ENCODE results near the gene BTBD2. TPM values are rescaled to one million over a fixed set of nuclear protein-coding genes. Genes with fewer than 3 reads are reported as not detected.

The BTBD2 gene
- total and polyA plus RNA-seq, 2 donors (not counting 1 experiment from before 2014, with no cell fraction given): 75.2 to 85.6 TPM

DNA sequence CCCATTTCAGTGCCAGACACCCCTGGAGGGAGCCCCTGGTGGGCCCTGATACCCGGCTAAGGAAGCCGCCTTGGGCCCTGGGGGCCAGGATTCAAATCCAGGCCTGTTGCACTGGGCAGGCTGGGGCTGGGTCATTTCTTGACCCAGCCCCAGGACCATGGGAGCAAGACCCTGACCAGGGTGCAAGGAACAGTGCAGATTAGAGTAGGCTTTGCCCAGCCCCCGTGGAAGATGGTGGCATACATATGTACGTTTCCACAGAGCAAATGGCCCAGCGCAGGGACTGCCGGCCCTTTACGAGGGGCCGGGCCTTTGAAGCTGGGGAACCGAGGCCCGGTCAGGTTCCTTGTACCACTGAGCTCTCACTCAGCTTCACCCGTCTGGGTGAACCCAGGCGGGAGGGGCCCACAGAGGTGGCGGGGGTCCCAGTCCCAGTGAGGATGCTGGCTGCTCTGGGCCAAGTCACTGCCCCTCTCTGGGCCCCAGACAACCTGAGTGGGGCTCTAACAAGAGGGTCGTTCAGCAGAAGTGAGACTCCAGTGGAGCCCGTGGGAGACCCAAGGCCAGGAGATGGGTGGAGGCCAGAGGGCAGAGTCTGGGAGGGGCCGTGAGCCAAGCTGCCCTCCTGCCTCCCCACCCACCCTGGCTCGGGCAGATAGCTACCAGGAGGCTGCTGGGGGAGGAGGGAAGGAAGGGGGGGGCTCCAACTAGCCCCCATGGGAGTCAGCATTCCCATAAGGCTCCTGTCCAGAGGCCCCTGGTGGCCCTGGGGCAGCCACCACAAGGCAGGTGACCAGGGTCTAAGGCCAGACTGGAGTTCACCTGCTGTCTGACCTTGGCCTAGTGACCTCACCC lies 32.8 kb upstream of the BTBD2 start:
- peaks cover 69% of the 10 kb centered on the region for H3K4me1 Mint-ChIP-seq
- no peaks in the 10 kb centered on the region for H3K9me3 Mint-ChIP-seq (ENCODE audit: insufficient read depth)
- H3K4me3 Mint-ChIP-seq: peak overlapping the region; percentile 99
- POLR2A ChIA-PET: interaction anchor here (0.6 to 8.2 kb wide), 8 partner anchors 8 to 144 kb away, joined by 3 to 111 read pairs (median 4); partner anchors contain the start of genes ADAT3, IZUMO4, MOB3A and SCAMP4
- H3K27me3 Mint-ChIP-seq: no peaks in the 10 kb centered on the region
- peak overlapping the region; percentile 92 to 98 for H3K27ac ChIP-seq (ENCODE audit: low read length in 2 of 2)
- H3K9me3 ChIP-seq (ENCODE audit: control extremely low read depth in 1 of 3, control insufficient read depth in 2 of 3, insufficient read depth in 1 of 3, low read length in 2 of 3): no peaks in the 10 kb centered on the region
- no peak for ATAC-seq (ENCODE audit: low read depth)
- peak overlapping the region; percentile 72 for H3K27ac Mint-ChIP-seq
- peaks cover 75% of the 10 kb centered on the region for H4K20me1 ChIP-seq (ENCODE audit: control insufficient read depth, insufficient read depth, low read length, poor library complexity, severe bottlenecking)
- H3K9ac ChIP-seq (ENCODE audit: low read length): peak overlapping the region; percentile 78
- CTCF ChIA-PET: interaction anchor here (1.2 to 2.0 kb wide), 3 partner anchors 39 to 49 kb away, joined by 3 to 10 read pairs (median 4); partner anchors contain the start of gene IZUMO4
- peaks cover 74% of the 10 kb centered on the region for H3K79me2 ChIP-seq (ENCODE audit: control insufficient read depth, insufficient read depth, low read length)
- intact Hi-C loops (cut with micrococcal nuclease): no loop called here
- no peak for DNase-seq
- peak overlapping the region; percentile 92 for H3K4me2 ChIP-seq (replicated peaks; ENCODE audit: low read depth, low read length, poor library complexity, severe bottlenecking)
- TF ChIP-seq, protein P1, sequence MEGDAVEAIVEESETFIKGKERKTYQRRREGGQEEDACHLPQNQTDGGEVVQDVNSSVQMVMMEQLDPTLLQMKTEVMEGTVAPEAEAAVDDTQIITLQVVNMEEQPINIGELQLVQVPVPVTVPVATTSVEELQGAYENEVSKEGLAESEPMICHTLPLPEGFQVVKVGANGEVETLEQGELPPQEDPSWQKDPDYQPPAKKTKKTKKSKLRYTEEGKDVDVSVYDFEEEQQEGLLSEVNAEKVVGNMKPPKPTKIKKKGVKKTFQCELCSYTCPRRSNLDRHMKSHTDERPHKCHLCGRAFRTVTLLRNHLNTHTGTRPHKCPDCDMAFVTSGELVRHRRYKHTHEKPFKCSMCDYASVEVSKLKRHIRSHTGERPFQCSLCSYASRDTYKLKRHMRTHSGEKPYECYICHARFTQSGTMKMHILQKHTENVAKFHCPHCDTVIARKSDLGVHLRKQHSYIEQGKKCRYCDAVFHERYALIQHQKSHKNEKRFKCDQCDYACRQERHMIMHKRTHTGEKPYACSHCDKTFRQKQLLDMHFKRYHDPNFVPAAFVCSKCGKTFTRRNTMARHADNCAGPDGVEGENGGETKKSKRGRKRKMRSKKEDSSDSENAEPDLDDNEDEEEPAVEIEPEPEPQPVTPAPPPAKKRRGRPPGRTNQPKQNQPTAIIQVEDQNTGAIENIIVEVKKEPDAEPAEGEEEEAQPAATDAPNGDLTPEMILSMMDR (IDR thresholded peaks at IDR 0.05): no peak
- TF ChIP-seq EZH2 (IDR thresholded peaks at IDR 0.05; ENCODE audit: borderline replicate concordance, insufficient read depth, low read depth, low read length, poor library complexity, severe bottlenecking): no peak
- 81% methylated on average over 14 of the region's 17 CpGs for WGBS (ENCODE audit: insufficient coverage)
- no peak overlapping the region for H2AFZ ChIP-seq (ENCODE audit: insufficient read depth, low read depth, low read length, poor library complexity, severe bottlenecking)
- no peaks in the 10 kb centered on the region for H3K27me3 ChIP-seq (replicated peaks in 1 of 4; ENCODE audit: control extremely low read depth in 1 of 4, control insufficient read depth in 3 of 4, insufficient read depth in 4 of 4, low read length in 3 of 4)
- peaks cover 83 to 87% of the 10 kb centered on the region in 2 donors for H3K4me1 ChIP-seq (ENCODE audit: control insufficient read depth in 2 of 2, insufficient read depth in 2 of 2, low read length in 2 of 2)
- peaks cover 0 to 61% of the 10 kb centered on the region in 2 experiments for H3K36me3 ChIP-seq (replicated peaks in 1 of 2; ENCODE audit: control extremely low read depth in 1 of 2, control insufficient read depth in 1 of 2, extremely low read depth in 1 of 2, insufficient read depth in 2 of 2, low read length in 1 of 2)
- H3K4me3 ChIP-seq (ENCODE audit: control extremely low read depth in 1 of 5, extremely low read depth in 1 of 5, insufficient read depth in 1 of 5, low read depth in 2 of 5, low read length in 4 of 5): peak overlapping the region in 3 of 5 experiments; percentile 93 to 98 (median 96)

Data from B cell (primary cell).